Measurements from ENCODE around the gene CLEC2D.

Gene CLEC2D

DNA sequence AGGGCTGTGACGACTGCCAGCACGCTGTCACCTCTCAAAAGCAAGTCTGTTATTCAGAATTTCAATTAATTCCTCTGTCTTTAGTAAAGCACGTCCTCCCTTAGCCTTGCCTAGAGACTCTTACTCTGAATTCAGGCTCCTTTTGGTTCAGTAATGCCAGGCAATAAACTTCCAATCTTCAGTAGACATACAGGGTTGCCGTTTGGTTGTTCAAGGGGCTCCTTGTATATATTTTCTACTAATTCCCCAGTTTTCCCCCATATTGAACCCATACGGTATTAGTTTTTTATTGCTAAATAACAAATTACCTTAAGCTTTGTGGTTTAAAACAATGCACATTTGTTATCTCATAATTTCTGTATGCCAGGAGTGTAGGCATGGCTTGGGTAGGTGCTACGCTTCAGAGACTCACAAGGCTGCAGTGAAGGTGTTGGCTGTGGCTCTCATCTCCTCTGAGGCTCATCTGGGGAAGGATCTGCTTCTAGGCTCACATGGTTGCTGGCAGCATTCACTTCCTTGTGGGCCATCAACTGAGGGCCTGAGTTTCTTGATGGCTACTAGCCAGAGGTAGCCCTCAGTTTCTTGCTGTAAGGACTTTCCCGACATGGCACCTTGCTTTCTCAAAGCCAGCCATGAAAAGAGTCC is 70.7 kb downstream of the CLEC2D start:
- DNase-seq (ENCODE audit: low read depth): no peak
- no peak overlapping the region for H3K4me3 ChIP-seq (ENCODE audit: control insufficient read depth, low read depth, low read length)
- TF ChIP-seq, protein P1, sequence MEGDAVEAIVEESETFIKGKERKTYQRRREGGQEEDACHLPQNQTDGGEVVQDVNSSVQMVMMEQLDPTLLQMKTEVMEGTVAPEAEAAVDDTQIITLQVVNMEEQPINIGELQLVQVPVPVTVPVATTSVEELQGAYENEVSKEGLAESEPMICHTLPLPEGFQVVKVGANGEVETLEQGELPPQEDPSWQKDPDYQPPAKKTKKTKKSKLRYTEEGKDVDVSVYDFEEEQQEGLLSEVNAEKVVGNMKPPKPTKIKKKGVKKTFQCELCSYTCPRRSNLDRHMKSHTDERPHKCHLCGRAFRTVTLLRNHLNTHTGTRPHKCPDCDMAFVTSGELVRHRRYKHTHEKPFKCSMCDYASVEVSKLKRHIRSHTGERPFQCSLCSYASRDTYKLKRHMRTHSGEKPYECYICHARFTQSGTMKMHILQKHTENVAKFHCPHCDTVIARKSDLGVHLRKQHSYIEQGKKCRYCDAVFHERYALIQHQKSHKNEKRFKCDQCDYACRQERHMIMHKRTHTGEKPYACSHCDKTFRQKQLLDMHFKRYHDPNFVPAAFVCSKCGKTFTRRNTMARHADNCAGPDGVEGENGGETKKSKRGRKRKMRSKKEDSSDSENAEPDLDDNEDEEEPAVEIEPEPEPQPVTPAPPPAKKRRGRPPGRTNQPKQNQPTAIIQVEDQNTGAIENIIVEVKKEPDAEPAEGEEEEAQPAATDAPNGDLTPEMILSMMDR (conservative IDR thresholded peaks at IDR 0.05; ENCODE audit: control insufficient read depth, insufficient read depth, low read depth, low read length): no peak

DNA sequence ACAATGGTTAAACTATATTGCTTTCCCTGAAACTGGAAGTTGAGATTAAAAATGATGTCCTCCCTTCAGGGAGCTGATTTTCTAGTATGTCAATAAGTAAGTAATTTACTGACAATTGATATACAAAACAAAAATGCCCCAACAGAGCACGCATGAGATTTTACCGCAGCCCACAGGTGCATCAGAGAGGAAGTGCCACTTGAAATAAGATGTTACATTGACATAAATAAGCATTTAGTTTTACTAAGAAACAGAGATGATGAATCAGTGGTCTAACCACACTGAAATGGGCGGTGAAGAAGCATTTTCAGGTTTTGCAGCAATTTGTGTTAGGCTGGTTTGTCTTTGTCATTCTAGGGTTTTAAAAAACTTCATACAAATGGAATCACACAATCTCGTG is 72.2 kb downstream of the CLEC2D start:
- no peak for DNase-seq (ENCODE audit: low read depth)
- TF ChIP-seq, protein P1 (conservative IDR thresholded peaks at IDR 0.05; ENCODE audit: control insufficient read depth, insufficient read depth, low read depth, low read length): no peak
- no peak overlapping the region for H3K4me3 ChIP-seq (ENCODE audit: control insufficient read depth, low read depth, low read length)

DNA sequence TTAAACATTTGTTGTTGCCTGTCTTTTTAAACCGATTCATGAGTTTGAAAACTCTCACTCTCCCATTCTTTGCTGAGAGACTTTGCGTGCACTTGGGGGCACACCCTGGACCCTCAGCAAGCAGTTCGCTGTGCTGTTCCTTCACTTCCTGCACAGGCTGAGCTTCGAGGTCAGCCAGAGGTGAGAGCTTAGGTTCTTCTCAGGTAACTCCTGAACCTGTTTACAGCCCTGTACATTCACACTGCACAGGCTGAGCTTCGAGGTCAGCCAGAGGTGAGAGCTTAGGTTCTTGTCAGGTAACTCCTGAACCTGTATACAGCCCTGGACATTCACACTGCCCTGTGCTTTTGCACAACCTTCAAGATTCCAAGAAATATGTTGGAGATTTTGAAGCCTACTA is 73.1 kb downstream of the CLEC2D start:
- H3K4me3 ChIP-seq (ENCODE audit: control insufficient read depth, low read depth, low read length): no peak overlapping the region
- DNase-seq (ENCODE audit: low read depth): no peak
- TF ChIP-seq, protein P1 (conservative IDR thresholded peaks at IDR 0.05; ENCODE audit: control insufficient read depth, insufficient read depth, low read depth, low read length): no peak

DNA sequence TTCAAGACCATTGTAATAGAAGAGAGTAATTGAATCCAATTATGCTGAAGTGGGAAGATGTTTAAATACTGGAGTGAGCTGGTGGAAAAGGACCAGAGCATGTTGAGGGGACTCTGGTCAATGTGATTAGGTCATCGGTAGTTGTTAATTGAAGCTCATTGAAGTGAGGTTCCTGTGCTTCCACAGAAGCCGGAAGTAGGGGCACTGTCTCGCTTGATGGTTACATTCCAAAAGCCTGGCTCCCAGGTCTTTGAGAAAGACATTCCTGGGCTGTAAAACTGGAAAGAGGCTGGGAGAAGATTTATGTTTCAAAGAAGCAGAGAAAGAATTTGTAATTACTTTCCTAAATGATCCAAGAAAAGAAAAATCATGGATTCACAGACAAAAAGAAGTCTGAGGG is 75.7 kb downstream of the CLEC2D start:
- DNase-seq (ENCODE audit: low read depth): no peak
- TF ChIP-seq, protein P1 (conservative IDR thresholded peaks at IDR 0.05; ENCODE audit: control insufficient read depth, insufficient read depth, low read depth, low read length): no peak

More for the DNA sequence above, 75.7 kb downstream of the CLEC2D start:
- H3K4me3 ChIP-seq (ENCODE audit: control insufficient read depth, low read depth, low read length): no peak overlapping the region

Measured in fibroblast of mammary gland (primary cell).